ENCODE measurements around the gene AGAP1. TPM values are rescaled to one million over a fixed set of nuclear protein-coding genes. Genes with fewer than 3 reads are reported as not detected.
A peak's percentile ranks its signal among the peaks of the same experiment; 100 is the strongest.

AGAP1 gene
- total RNA-seq, 1 experiment from 2014 or later: 25.8 TPM

DNA sequence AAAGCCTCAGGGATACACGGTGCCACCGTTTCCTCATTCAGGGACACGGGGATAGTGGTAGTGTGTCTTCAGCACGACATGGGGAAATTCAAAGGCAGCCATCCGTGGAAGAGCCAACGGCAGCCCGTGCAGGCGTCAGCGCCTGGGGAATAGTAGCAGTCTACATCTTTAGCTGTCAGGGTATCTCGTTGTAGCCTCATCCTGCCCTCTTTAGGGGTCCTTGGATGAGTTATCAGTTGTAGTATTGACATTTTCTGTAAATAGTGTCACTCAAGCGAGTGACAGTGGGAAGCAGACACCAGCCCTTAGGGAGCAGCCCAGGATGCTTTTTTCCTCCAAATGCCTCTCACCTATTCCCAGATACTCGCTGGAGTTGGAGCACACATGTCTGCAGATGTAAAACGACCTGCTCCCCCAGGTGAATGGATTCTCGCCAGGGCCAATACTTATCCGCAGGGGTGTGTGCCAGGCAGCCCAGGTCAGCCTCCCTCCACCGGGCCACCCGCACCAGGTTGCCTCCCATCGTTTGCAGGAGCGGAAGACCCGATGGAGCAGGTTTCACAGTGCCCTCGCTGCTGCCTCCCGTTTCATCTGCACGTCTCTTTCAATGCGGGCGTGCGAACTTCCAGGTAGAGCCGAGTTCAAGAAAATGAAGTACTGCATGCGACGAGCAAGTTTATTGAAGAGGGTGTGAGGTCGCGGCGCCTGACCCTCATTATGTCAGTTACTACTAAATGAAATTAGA is 41.0 kb downstream of the AGAP1 start:
- peaks cover 5 to 9% (median 7%) of the 10 kb centered on the region in 3 experiments; a peak in 5 of 7 replicates for H3K36me3 Mint-ChIP-seq (ENCODE audit: insufficient read depth in 1 of 3, low read depth in 3 of 3)
- H2BK15ac ChIP-seq (ENCODE audit: low read depth, low read length): no peak overlapping the region
- no peak overlapping the region for H3K23ac ChIP-seq (ENCODE audit: insufficient read length, low read depth, low read length)
- no peak overlapping the region for H2BK120ac ChIP-seq (ENCODE audit: low read depth, low read length, poor library complexity, severe bottlenecking)
- no peaks in the 10 kb centered on the region for H3K9me3 ChIP-seq (ENCODE audit: control insufficient read depth, low read depth, low read length)
- H2AFZ ChIP-seq (ENCODE audit: low read length): no peak overlapping the region
- DNase-seq: no peak
- TF ChIP-seq CTCF (conservative IDR thresholded peaks at IDR 0.05): no peak
- H3K27me3 Mint-ChIP-seq (ENCODE audit: low read depth): no peaks in the 10 kb centered on the region
- no peak overlapping the region for H2AK5ac ChIP-seq (ENCODE audit: insufficient read length, low read length)
- H3K18ac ChIP-seq (ENCODE audit: insufficient read length, low read depth, low read length): no peak overlapping the region
- no peak overlapping the region for H3K4ac ChIP-seq (ENCODE audit: low read depth, low read length)
- H3K23me2 ChIP-seq (ENCODE audit: insufficient read length, low read depth, low read length, poor library complexity, severe bottlenecking): no peaks in the 10 kb centered on the region
- H3K79me1 ChIP-seq (ENCODE audit: insufficient read depth, low read depth, low read length, poor library complexity, severe bottlenecking): peaks cover 2% of the 10 kb centered on the region
- H2BK12ac ChIP-seq (ENCODE audit: insufficient read length, low read depth, low read length): no peak overlapping the region
- no peak overlapping the region for H2BK20ac ChIP-seq (ENCODE audit: low read depth, low read length, poor library complexity, severe bottlenecking)
- no peaks in the 10 kb centered on the region for H4K20me1 ChIP-seq (ENCODE audit: control insufficient read depth, insufficient read depth, insufficient read length)
- no peak overlapping the region for H4K8ac ChIP-seq (replicated peaks; ENCODE audit: insufficient read length, low read depth, low read length)
- no peak overlapping the region for H3K14ac ChIP-seq (ENCODE audit: insufficient read depth, low read length)
- no peak overlapping the region for H3K4me2 ChIP-seq (ENCODE audit: insufficient read depth, insufficient read length, low read length)
- H3K4me3 Mint-ChIP-seq: no peak overlapping the region
- no peak overlapping the region for H2BK5ac ChIP-seq (ENCODE audit: insufficient read length, low read length)
- no peak overlapping the region for H3T11ph ChIP-seq (ENCODE audit: low read length)
- H3K4me1 ChIP-seq (ENCODE audit: insufficient read depth, low read length): no peaks in the 10 kb centered on the region
- no peaks in the 10 kb centered on the region for H3K27me3 ChIP-seq (ENCODE audit: insufficient read depth, low read length)
- H3K79me2 ChIP-seq (ENCODE audit: insufficient read depth, low read length): peaks cover 14% of the 10 kb centered on the region; the same call in 1 of the 2 replicates
- peak overlapping the region in 2 of 3 experiments; percentile 32 to 49; a peak in 2 of 7 replicates for H3K27ac Mint-ChIP-seq
- H3K56ac ChIP-seq (ENCODE audit: insufficient read length, low read depth, low read length): no peak overlapping the region
- no peak overlapping the region for H4K91ac ChIP-seq (ENCODE audit: insufficient read length, low read depth, low read length)
- no peak overlapping the region for H3K27ac ChIP-seq (ENCODE audit: insufficient read length, low read depth, low read length)
- H3K4me1 Mint-ChIP-seq: peaks cover 31 to 45% of the 10 kb centered on the region in 2 experiments
- WGBS (ENCODE audit: extremely low coverage, insufficient read length, low lambda C conversion rate): no CpG with 5 or more reads among the region's 32 CpGs
- H3K9ac ChIP-seq (ENCODE audit: extremely low read depth, insufficient read length, low read length): no peak overlapping the region
- H3K9me3 Mint-ChIP-seq: peaks cover 7 to 8% of the 10 kb centered on the region in 2 experiments
- H4K5ac ChIP-seq (ENCODE audit: insufficient read length, low read depth, low read length): no peak overlapping the region

Measured in H9 (cell line).